Measurements from ENCODE around the gene HTR4.

Gene HTR4, protein sequence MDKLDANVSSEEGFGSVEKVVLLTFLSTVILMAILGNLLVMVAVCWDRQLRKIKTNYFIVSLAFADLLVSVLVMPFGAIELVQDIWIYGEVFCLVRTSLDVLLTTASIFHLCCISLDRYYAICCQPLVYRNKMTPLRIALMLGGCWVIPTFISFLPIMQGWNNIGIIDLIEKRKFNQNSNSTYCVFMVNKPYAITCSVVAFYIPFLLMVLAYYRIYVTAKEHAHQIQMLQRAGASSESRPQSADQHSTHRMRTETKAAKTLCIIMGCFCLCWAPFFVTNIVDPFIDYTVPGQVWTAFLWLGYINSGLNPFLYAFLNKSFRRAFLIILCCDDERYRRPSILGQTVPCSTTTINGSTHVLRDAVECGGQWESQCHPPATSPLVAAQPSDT

GRCh38 chr5:148653836-148654781 lies at the start of gene HTR4:
Gene HTR4, minus strand, starts transcription at chr5:148654527. Its CDS starts 17,513 bp downstream, at chr5:148637014.
- H3K9me3 ChIP-seq (ENCODE audit: control insufficient read depth, insufficient read depth, low read length), result no peaks in the 10 kb centered on the region
- no peaks in the 10 kb centered on the region for H3K4me1 ChIP-seq (ENCODE audit: control insufficient read depth, insufficient read depth, low read length)
- H3K4me3 ChIP-seq (ENCODE audit: low read depth, low read length), result peak within 1 kb of the TSS; percentile 46
- no peaks in the 10 kb centered on the region for H3K36me3 ChIP-seq (ENCODE audit: control insufficient read depth, insufficient read depth, low read length)
- no peak within 1 kb of the TSS for H3K9ac ChIP-seq (ENCODE audit: low read depth, low read length)
- peaks cover 46% of the 10 kb centered on the region for H3K27me3 ChIP-seq (ENCODE audit: control insufficient read depth, insufficient read depth, low read length)

DNA sequence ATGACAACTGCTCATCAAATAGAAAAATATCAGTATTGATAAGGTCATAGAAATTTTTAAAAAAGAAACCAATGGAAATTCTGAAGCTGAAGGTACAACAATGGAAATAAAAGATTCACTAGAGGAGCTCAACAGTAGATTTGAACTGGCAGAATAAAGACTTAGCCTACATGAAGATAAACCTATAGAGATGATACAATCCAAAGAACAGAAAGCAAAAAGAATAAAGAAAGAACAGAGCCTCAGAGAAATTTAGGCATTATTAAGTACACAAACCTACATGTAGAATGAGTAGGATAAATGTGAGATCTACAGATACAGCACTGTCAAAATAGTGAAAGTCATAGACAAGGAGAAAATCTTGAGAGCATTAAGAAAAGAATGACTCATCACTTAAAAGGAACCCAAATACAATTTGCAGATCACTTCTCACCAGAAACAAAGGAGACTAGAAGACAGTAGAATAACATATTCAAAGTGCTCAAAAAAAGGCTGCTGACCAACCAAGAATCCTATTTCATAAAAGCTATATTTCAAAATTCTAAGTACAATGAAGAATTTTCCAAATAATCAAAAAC lies 47.8 kb upstream of the HTR4 start:
- Histone ChIP-seq H3K9ac (ENCODE audit: low read depth, low read length) (no peak overlapping the region), H3K4me3 (ENCODE audit: low read depth, low read length) (no peak overlapping the region), H3K4me1 (ENCODE audit: control insufficient read depth, insufficient read depth, low read length) (no peaks in the 10 kb centered on the region), H3K27me3 (ENCODE audit: control insufficient read depth, insufficient read depth, low read length) (no peaks in the 10 kb centered on the region), H3K36me3 (ENCODE audit: control insufficient read depth, insufficient read depth, low read length) (no peaks in the 10 kb centered on the region), H3K9me3 (ENCODE audit: control insufficient read depth, insufficient read depth, low read length) (no peaks in the 10 kb centered on the region)

- no peaks in the 10 kb centered on the region for H3K9me3 ChIP-seq (ENCODE audit: control insufficient read depth, insufficient read depth, low read length)
Measured at GRCh38 chr5:148699028-148699427, 44.7 kb upstream of the HTR4 start.

GRCh38 chr5:148697809-148698196 lies 43.5 kb upstream of the HTR4 start:
- Histone ChIP-seq H3K36me3 (ENCODE audit: control insufficient read depth, insufficient read depth, low read length) (no peaks in the 10 kb centered on the region), H3K4me1 (ENCODE audit: control insufficient read depth, insufficient read depth, low read length) (no peaks in the 10 kb centered on the region), H3K9me3 (ENCODE audit: control insufficient read depth, insufficient read depth, low read length) (no peaks in the 10 kb centered on the region), H3K9ac (ENCODE audit: low read depth, low read length) (no peak overlapping the region), H3K4me3 (ENCODE audit: low read depth, low read length) (no peak overlapping the region), H3K27me3 (ENCODE audit: control insufficient read depth, insufficient read depth, low read length) (no peaks in the 10 kb centered on the region)

More at GRCh38 chr5:148699028-148699427, 44.7 kb upstream of the HTR4 start:
- no peak overlapping the region for H3K9ac ChIP-seq (ENCODE audit: low read depth, low read length)
- H3K4me1 ChIP-seq (ENCODE audit: control insufficient read depth, insufficient read depth, low read length), result no peaks in the 10 kb centered on the region
- H3K36me3 ChIP-seq (ENCODE audit: control insufficient read depth, insufficient read depth, low read length), result no peaks in the 10 kb centered on the region
- no peak overlapping the region for H3K4me3 ChIP-seq (ENCODE audit: low read depth, low read length)
- H3K27me3 ChIP-seq (ENCODE audit: control insufficient read depth, insufficient read depth, low read length), result no peaks in the 10 kb centered on the region

DNA sequence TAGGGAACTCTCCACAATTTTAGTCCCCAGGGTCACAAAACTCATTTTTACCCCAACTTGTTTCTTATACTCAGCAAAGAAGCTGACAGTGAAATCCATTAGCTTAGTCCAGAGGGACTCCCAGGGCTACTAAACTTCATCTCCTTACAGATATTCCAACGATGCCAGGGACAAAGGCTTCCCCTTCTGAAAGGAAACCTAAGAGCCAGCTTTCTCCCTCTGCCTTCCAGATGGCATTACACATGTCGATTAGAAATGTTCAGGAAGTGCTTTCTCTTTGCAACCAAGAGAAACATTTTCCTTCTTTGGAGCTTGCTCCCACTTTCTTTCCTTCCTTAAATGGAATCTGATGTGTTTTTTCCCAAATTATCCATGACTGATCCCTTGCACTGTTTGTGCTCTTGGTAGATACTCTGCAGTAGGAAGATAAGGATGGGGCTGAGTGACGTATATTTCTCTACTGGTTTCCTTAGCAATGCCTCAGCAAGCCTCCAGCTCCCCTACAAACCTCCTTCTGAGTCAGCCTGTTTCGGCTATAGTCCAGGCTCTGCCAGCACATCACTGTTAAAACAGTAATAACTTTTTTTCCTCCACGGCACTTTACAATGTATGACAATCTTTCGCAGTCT lies 43.0 kb upstream of the HTR4 start:
- H3K27me3 ChIP-seq (ENCODE audit: control insufficient read depth, insufficient read depth, low read length), result no peaks in the 10 kb centered on the region
- no peaks in the 10 kb centered on the region for H3K4me1 ChIP-seq (ENCODE audit: control insufficient read depth, insufficient read depth, low read length)
- H3K4me3 ChIP-seq (ENCODE audit: low read depth, low read length), result no peak overlapping the region
- H3K36me3 ChIP-seq (ENCODE audit: control insufficient read depth, insufficient read depth, low read length), result no peaks in the 10 kb centered on the region
- H3K9me3 ChIP-seq (ENCODE audit: control insufficient read depth, insufficient read depth, low read length), result no peaks in the 10 kb centered on the region
- no peak overlapping the region for H3K9ac ChIP-seq (ENCODE audit: low read depth, low read length)

GRCh38 chr5:148696187-148697036 lies 42.1 kb upstream of the HTR4 start:
- Histone ChIP-seq H3K9me3 (ENCODE audit: control insufficient read depth, insufficient read depth, low read length) (no peaks in the 10 kb centered on the region), H3K36me3 (ENCODE audit: control insufficient read depth, insufficient read depth, low read length) (no peaks in the 10 kb centered on the region), H3K9ac (ENCODE audit: low read depth, low read length) (no peak overlapping the region), H3K4me1 (ENCODE audit: control insufficient read depth, insufficient read depth, low read length) (no peaks in the 10 kb centered on the region), H3K4me3 (ENCODE audit: low read depth, low read length) (no peak overlapping the region), H3K27me3 (ENCODE audit: control insufficient read depth, insufficient read depth, low read length) (no peaks in the 10 kb centered on the region)

DNA sequence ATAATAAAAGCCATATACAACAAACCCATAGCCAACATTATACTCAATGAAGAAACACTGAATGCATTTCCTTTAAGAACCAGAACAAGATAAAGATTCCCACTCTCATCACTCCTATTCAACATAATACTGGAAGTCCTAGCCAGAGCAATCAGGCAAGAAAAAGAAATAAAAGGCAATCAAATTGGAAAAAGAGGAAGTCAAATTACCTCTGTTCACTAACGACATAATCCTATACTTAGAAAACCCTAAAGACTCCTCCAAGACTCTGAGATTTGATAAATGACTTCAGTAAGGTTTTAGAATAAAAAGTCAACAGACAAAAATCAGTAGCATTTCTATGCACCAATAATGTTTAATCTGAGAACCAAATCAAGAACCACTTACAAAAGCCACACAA lies 36.6 kb upstream of the HTR4 start:
- Histone ChIP-seq H3K9me3 (ENCODE audit: control insufficient read depth, insufficient read depth, low read length) (no peaks in the 10 kb centered on the region), H3K9ac (ENCODE audit: low read depth, low read length) (no peak overlapping the region), H3K4me3 (ENCODE audit: low read depth, low read length) (no peak overlapping the region), H3K36me3 (ENCODE audit: control insufficient read depth, insufficient read depth, low read length) (no peaks in the 10 kb centered on the region), H3K4me1 (ENCODE audit: control insufficient read depth, insufficient read depth, low read length) (no peaks in the 10 kb centered on the region), H3K27me3 (ENCODE audit: control insufficient read depth, insufficient read depth, low read length) (no peaks in the 10 kb centered on the region)

GRCh38 chr5:148688787-148689186 lies 34.5 kb upstream of the HTR4 start:
- Histone ChIP-seq H3K4me3 (ENCODE audit: low read depth, low read length) (no peak overlapping the region), H3K27me3 (ENCODE audit: control insufficient read depth, insufficient read depth, low read length) (no peaks in the 10 kb centered on the region), H3K36me3 (ENCODE audit: control insufficient read depth, insufficient read depth, low read length) (no peaks in the 10 kb centered on the region), H3K4me1 (ENCODE audit: control insufficient read depth, insufficient read depth, low read length) (no peaks in the 10 kb centered on the region), H3K9ac (ENCODE audit: low read depth, low read length) (no peak overlapping the region), H3K9me3 (ENCODE audit: control insufficient read depth, insufficient read depth, low read length) (no peaks in the 10 kb centered on the region)

- Histone ChIP-seq H3K4me3 (ENCODE audit: low read depth, low read length) (no peak overlapping the region), H3K9me3 (ENCODE audit: control insufficient read depth, insufficient read depth, low read length) (no peaks in the 10 kb centered on the region), H3K27me3 (ENCODE audit: control insufficient read depth, insufficient read depth, low read length) (no peaks in the 10 kb centered on the region), H3K4me1 (ENCODE audit: control insufficient read depth, insufficient read depth, low read length) (no peaks in the 10 kb centered on the region), H3K9ac (ENCODE audit: low read depth, low read length) (no peak overlapping the region), H3K36me3 (ENCODE audit: control insufficient read depth, insufficient read depth, low read length) (no peaks in the 10 kb centered on the region)
Measured at GRCh38 chr5:148687871-148688270, 33.5 kb upstream of the HTR4 start.

- Histone ChIP-seq H3K27me3 (ENCODE audit: control insufficient read depth, insufficient read depth, low read length) (no peaks in the 10 kb centered on the region), H3K9ac (ENCODE audit: low read depth, low read length) (no peak overlapping the region), H3K4me3 (ENCODE audit: low read depth, low read length) (no peak overlapping the region), H3K36me3 (ENCODE audit: control insufficient read depth, insufficient read depth, low read length) (no peaks in the 10 kb centered on the region), H3K4me1 (ENCODE audit: control insufficient read depth, insufficient read depth, low read length) (no peaks in the 10 kb centered on the region), H3K9me3 (ENCODE audit: control insufficient read depth, insufficient read depth, low read length) (no peaks in the 10 kb centered on the region)
Measured at GRCh38 chr5:148687427-148687826, 33.1 kb upstream of the HTR4 start.

- Histone ChIP-seq H3K9me3 (ENCODE audit: control insufficient read depth, insufficient read depth, low read length) (no peaks in the 10 kb centered on the region), H3K4me3 (ENCODE audit: low read depth, low read length) (no peak overlapping the region), H3K9ac (ENCODE audit: low read depth, low read length) (no peak overlapping the region), H3K27me3 (ENCODE audit: control insufficient read depth, insufficient read depth, low read length) (no peaks in the 10 kb centered on the region), H3K36me3 (ENCODE audit: control insufficient read depth, insufficient read depth, low read length) (no peaks in the 10 kb centered on the region), H3K4me1 (ENCODE audit: control insufficient read depth, insufficient read depth, low read length) (no peaks in the 10 kb centered on the region)
Measured at GRCh38 chr5:148686660-148687059, 32.3 kb upstream of the HTR4 start.
